Natural killer cell (primary cell): ENCODE data around the gene AXL. TPM values are rescaled to one million over a fixed set of nuclear protein-coding genes. Genes with fewer than 3 reads are reported as not detected.

ENCODE experiments used
- ATAC-seq, 3 donors: fragments of 150-1000 bp in 2 of 3; fragments of 200-7000 bp in 1 of 3; cut with Tn5 transposase; 1 replicate in 1 of 3; 2 replicates in 2 of 3; pipeline ENCODE4 v1.10.0; 2021; ENCODE audit warnings: mild to moderate bottlenecking in 2 of 3, moderate library complexity in 2 of 3
- DNase-seq, 2 donors: peaks; one replicate each; pipeline versions ENCODE4 v3.0.0 to v3.0.0-alpha.2; 2013 to 2021; ENCODE audit warnings: mixed read lengths in 1 of 2
- H3K27ac ChIP-seq: one replicate; pipeline ENCODE4 v1.5.1; 2013; ENCODE audit warnings: mild to moderate bottlenecking, low read length
- H3K27me3 ChIP-seq: one replicate; pipeline ENCODE4 v1.6.1; 2013; ENCODE audit warnings: low read length; ENCODE audit not compliant: control insufficient read depth, insufficient read depth
- H3K36me3 ChIP-seq: one replicate; pipeline ENCODE4 v1.6.1; 2013; ENCODE audit warnings: low read length; ENCODE audit not compliant: control insufficient read depth, insufficient read depth
- H3K4me1 ChIP-seq: one replicate; pipeline ENCODE4 v1.6.1; 2013; ENCODE audit warnings: low read length; ENCODE audit not compliant: control insufficient read depth, insufficient read depth
- H3K4me3 ChIP-seq: one replicate; pipeline ENCODE4 v1.5.1; 2013; ENCODE audit warnings: low read length
- H3K9me3 ChIP-seq: one replicate; pipeline ENCODE4 v1.6.1; 2013; ENCODE audit warnings: low read length; ENCODE audit not compliant: control insufficient read depth, insufficient read depth
- H3K27ac Mint-ChIP-seq, 2 donors: one replicate each; pipeline ENCODE4 v1.8.0; 2022; ENCODE audit warnings: mild to moderate bottlenecking in 2 of 2, mixed read lengths in 2 of 2, moderate library complexity in 1 of 2
- H3K27me3 Mint-ChIP-seq, 2 donors: one replicate each; pipeline ENCODE4 v1.8.0; 2022; ENCODE audit warnings: low read depth in 2 of 2, mixed read lengths in 2 of 2
- H3K36me3 Mint-ChIP-seq: one replicate; pipeline ENCODE4 v1.8.0; 2022; ENCODE audit warnings: mixed read lengths
- H3K4me1 Mint-ChIP-seq, 2 donors: one replicate each; pipeline ENCODE4 v1.8.0; 2022; ENCODE audit warnings: mixed read lengths in 2 of 2
- H3K4me3 Mint-ChIP-seq: one replicate; pipeline ENCODE4 v1.8.0; 2022; ENCODE audit warnings: mild to moderate bottlenecking, moderate library complexity, mixed read lengths
- H3K9me3 Mint-ChIP-seq, 2 donors: one replicate each; pipeline ENCODE4 v1.8.0; 2022; ENCODE audit warnings: mixed read lengths in 2 of 2
- CTCF ChIP-seq: fragments of 200-600 bp; IDR thresholded peaks from one replicate; pipeline ENCODE4 v1.8.0; 2022; ENCODE audit warnings: antibody characterized with exemption
- WGBS: methylation state at CpG from one replicate; pipeline ENCODE4 v1.1.7; 2013; ENCODE audit warnings: missing lambda C conversion rate; ENCODE audit not compliant: insufficient coverage; 5-methylcytosine and 5-hydroxymethylcytosine counted together
- intact Hi-C: fragments of 100-400 bp; cut with micrococcal nuclease; formaldehyde crosslinking; loops from one replicate; pipeline ENCODE4 v1.14.2; 2022
- total RNA-seq, 4 donors: library from RNA; stranded (reverse); fragments of 120-200 nt in 1 of 4; gene quantifications; one replicate each; pipeline versions ENCODE4 v1.2.3 to v1.2.4, GENCODE V29; 2013 to 2022

Gene AXL
- total RNA-seq, 3 donors from 2014 or later (not counting 1 experiment from before 2014, with no cell fraction given): 0.16 to 0.70 TPM; not detected in 1

GRCh38 chr19:41189425-41190065, 29.5 kb upstream of the AXL start:
- H3K4me1 ChIP-seq: peaks cover 6% of the 10 kb centered on the region
- Mint-ChIP-seq H3K27ac (no peak overlapping the region), H3K4me3 (no peak overlapping the region), H3K36me3 (no peaks in the 10 kb centered on the region), H3K9me3 (no peaks in the 10 kb centered on the region), H3K27me3 (peaks cover 34 to 40% of the 10 kb centered on the region in 2 donors), H3K4me1 (peaks cover 0 to 14% of the 10 kb centered on the region in 2 donors)
- peaks cover 7% of the 10 kb centered on the region for H3K27me3 ChIP-seq
- no peak overlapping the region for H3K4me3 ChIP-seq
- ATAC-seq (no peak), DNase-seq (no peak)
- intact Hi-C loops: no loop called here
- no peak for TF ChIP-seq CTCF
- no peaks in the 10 kb centered on the region for H3K36me3 ChIP-seq
- no peaks in the 10 kb centered on the region for H3K9me3 ChIP-seq
- no peak overlapping the region for H3K27ac ChIP-seq
- WGBS: 94% methylated on average over 7 of the region's 8 CpGs

- intact Hi-C loops: no loop called here
- Mint-ChIP-seq H3K4me1 (peaks cover 0 to 14% of the 10 kb centered on the region in 2 donors), H3K4me3 (no peak within 1 kb of the TSS), H3K27ac (no peak within 1 kb of the TSS), H3K9me3 (no peaks in the 10 kb centered on the region), H3K27me3 (peaks cover 44 to 46% of the 10 kb centered on the region in 2 donors), H3K36me3 (no peaks in the 10 kb centered on the region)
- peaks cover 13% of the 10 kb centered on the region for H3K4me1 ChIP-seq
- H3K27ac ChIP-seq: no peak within 1 kb of the TSS
- no peaks in the 10 kb centered on the region for H3K36me3 ChIP-seq
- 8% methylated on average over 57 of the region's 58 CpGs for WGBS
- ATAC-seq (peak in 2 of 3 donors; percentile 26 to 28), DNase-seq (peak in 1 of 2 donors; percentile 37)
- no peaks in the 10 kb centered on the region for H3K9me3 ChIP-seq
- TF ChIP-seq CTCF: no peak
- H3K27me3 ChIP-seq: peaks cover 7% of the 10 kb centered on the region
- H3K4me3 ChIP-seq: no peak within 1 kb of the TSS
These were observed 26.2 kb upstream of the AXL start, which contains the start of gene CYP2S1 for GRCh38 chr19:41192574-41193429. TSS of gene CYP2S1 (plus strand) at chr19:41193219. CDS start at chr19:41193265, 46 bp downstream.

- H3K4me3 Mint-ChIP-seq: no peak overlapping the region
- 41% methylated on average over 13 of the region's 13 CpGs for WGBS
- no peak for TF ChIP-seq CTCF
- ATAC-seq: no peak
- H3K27ac ChIP-seq: no peak overlapping the region
- peaks cover 7% of the 10 kb centered on the region for H3K27me3 ChIP-seq
- H3K27ac Mint-ChIP-seq: no peak overlapping the region
- peaks cover 39 to 46% of the 10 kb centered on the region in 2 donors for H3K27me3 Mint-ChIP-seq
- H3K36me3 ChIP-seq: no peaks in the 10 kb centered on the region
- H3K4me1 Mint-ChIP-seq: peaks cover 0 to 14% of the 10 kb centered on the region in 2 donors
- intact Hi-C loops: no loop called here
- H3K4me3 ChIP-seq: no peak overlapping the region
- no peak for DNase-seq
- H3K4me1 ChIP-seq: peaks cover 13% of the 10 kb centered on the region
- H3K36me3 Mint-ChIP-seq: no peaks in the 10 kb centered on the region
- H3K9me3 ChIP-seq: no peaks in the 10 kb centered on the region
- H3K9me3 Mint-ChIP-seq: no peaks in the 10 kb centered on the region
These were observed 25.4 kb upstream of the AXL start for GRCh38 chr19:41193430-41194156.
